CD4-positive, alpha-beta T cell treated with Interleukin-6 for 4 hours (primary cell): ENCODE data around the gene NELFCD.

ENCODE experiments used
- DNase-seq: peaks from one replicate; pipeline ENCODE4 v3.0.0-alpha.2; 2020; ENCODE audit warnings: mixed read lengths

Gene NELFCD

DNA sequence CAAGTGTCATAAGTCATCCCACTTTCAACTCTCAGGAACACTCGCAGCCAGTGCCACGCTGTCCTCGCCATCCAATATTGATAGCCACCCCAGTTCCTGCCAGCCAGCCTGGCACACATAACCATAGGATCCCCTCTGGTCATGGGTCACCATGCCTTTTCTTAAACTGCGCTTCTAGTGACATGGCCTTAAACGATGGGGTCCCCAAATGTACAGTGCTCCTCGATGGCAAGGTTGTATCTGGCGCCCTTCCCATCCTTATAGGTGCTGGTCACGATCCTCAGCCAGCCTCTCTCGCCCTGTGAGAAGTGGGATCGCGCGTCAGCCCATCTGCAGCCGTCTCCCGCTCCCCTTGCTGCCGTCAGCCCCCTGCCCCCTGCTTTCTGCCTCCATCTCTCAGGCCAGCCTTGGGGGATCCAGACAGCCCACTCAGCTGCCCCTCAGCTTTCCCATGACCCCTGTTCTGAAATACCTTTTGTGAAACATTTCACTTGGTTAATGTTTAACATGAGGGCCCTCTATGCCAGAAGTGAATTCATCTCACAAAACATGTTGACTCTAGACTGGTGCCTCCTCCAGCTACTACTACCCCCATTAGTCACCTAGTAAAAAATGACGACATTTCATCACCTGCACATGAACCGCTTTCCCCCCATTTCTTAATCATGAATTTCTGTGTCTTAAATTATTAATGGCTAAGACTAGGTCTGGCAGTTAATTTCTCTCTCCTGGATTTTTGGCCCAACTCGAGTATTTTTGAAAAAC lies 14.6 kb downstream of the NELFCD start:
- no peak for DNase-seq

DNA sequence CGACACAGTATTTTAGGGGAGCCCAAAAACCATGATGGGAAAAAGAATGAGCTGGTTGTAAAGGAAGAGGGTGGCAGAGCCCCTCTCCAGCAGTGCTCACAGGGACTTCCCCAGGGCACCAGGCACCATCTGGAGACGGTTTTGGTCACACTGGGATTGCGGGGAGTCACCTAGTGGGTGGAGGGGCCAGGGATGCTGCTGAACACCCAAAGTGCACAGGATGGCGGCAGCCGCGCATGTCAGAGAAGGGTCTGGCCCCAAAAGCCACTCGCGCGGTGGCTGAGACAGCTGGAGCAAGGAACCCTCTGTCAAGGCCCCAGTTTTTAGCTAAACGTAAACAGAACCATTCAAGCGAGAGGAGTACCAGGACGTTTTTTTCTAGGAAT lies 15.2 kb downstream of the NELFCD start:
- DNase-seq: no peak

DNA sequence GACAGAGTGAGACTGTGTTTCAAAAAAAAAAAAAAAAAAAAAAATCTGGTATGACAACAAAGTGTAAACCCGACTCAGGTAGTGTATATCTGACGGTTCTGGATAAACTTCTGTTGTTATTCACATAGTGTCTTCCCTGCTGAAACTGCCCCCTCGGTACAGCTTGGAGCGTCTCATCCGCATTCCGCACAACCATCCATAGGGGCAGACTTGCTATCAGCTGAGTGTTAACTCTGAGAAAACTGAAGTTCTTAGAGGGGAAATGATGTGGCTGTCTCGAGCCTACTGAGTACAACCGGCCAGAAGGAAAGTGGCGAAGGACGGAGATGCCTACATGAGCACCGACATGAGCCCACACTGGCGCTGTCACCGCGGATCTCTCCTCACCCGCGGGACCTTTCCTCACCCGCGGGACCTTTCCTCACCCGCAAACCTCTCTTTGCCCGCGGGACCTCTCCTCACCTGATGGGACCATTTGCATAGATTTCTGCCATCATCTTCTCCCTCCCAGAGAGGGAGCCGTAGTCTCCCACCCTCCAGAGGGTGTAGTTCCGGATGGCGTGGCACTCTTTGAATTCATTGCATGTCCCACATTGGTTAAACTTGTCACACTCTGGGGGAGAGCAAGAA lies 16.2 kb downstream of the NELFCD start:
- no peak for DNase-seq

DNA sequence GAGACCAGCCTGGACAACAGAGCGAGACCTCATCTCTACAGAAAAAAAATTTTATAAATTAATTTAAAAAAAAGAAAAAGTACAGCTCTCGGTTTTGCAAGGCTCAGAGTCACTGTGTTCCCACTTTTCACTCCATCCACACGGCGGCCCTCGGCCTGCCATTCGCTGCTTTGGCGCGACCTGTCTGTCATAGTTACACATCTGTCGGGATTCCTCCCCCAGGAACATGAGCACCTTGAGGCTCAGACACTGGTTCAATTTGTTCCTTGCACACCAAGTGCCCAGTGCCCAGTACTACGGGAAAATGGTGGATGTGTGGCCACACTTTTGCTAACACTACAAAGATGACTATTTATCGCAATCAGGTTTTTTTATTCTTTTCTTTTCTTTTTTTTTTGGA lies 17.6 kb downstream of the NELFCD start:
- DNase-seq: no peak

DNA sequence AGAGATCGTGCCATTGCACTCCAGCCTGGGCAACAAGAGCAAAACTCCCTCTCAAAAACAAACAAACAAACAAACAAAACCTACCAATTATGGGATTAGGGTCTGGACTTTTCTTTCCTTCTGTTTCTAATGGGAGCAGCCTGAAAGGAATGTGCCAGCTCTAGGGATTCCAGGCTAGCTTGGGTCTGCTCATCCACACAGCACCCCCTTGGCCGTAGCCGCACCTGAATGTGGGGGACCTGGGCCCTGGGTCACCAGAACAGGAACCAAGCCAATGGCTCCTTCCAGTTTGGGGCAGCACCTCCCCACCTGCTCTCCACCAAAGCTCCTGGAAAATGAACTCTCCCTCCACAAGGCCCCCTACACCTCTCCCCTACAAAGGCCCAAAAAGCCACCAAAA lies 19.3 kb downstream of the NELFCD start:
- DNase-seq: no peak

DNA sequence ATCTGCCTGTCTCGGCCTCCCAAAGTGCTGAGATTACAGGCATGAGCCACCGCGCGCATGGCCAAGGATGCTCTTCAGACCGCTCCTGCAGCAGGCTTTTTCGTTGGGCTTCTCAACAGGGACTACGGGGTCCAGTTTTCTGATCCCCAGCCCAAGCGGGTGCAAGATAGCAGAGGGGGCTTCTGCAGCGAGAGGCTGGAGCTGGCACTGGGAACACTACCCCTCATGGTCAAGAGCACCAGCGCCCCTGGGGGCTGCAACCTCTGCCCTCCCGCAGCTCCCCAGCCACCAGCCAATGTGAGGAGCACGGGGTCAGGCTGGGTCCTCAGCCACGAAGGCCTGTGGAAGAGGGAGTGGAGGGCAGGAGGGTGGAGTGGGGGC lies 20.0 kb downstream of the NELFCD start:
- no peak for DNase-seq

DNA sequence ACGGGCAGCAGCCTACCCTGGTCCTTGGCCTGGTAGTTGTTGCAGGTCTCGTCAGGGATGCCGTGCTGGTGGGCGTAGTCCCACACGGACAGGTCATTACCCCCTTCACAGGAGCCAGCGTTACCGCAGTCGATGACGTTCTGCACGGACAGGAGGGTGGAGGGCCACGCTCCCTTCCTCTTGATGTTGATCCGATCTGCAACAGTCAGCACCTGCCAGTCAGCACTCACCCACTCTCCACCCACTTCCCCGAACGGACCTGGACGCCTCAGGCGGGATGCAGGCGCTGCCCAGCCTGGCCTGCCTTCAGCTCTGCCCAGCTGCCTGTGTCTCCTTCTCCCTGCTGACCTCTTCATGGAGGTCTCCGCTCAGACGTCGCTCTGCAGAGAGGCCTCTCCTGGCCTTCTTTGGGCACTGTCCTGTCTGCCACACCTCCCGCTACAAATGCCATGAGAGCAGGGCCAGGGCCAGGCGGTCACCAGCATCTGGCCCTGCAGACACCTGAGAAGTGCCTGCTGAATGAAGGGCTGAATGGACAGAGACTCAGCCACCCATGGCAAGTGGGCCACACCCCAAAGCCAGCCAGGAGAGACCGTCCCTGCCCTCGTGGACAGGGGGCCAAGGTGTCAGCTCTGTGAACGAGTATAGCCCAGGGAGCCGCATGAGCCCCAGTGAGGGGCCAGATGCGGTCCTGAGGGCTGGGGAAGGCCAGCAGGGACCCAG lies 20.6 kb downstream of the NELFCD start:
- DNase-seq: no peak

DNA sequence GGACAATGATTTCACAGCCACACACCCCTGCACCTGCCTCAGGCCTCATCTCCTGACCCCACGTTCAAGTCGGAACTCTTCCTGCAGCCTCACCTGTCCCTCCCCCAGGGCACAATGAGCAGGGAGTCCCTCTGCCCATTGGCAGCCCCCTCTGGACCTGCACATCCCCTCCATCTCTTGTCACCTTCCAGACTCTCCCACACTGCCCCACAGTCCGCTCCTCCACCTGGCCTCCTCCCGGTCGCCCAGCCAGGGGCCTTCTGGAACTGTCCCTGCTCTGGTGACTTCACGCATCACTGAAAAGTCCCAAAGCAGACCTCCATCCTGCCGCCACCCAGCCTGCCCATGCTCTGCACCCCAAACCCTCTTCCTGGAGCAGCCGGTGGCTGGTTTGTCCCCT lies 21.3 kb downstream of the NELFCD start:
- DNase-seq: no peak

DNA sequence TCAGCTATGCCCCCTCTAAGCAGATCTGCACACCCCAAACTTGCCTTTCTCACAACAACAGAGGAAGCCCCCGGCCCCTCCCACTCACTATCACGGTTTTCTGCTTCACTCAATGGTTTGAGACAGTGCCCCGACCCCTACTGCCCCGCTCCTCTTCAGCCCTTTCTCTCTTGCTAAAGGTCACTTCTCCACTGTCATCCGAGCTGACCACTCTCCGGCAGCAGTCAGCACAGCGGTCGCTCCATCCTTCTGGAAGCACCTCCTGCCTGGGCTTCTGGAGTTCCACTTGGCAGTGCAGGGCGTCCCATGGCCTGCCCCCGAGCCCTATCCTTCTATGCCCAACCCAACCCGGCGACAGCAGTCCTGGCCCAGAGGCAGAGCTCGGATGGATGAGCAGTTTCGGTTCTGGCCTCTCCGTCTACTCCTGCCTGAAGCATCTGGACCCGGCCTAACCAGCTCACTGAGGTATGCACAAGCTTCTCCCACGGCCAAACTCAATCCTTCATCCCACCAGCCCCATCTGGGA lies 21.9 kb downstream of the NELFCD start:
- no peak for DNase-seq

DNA sequence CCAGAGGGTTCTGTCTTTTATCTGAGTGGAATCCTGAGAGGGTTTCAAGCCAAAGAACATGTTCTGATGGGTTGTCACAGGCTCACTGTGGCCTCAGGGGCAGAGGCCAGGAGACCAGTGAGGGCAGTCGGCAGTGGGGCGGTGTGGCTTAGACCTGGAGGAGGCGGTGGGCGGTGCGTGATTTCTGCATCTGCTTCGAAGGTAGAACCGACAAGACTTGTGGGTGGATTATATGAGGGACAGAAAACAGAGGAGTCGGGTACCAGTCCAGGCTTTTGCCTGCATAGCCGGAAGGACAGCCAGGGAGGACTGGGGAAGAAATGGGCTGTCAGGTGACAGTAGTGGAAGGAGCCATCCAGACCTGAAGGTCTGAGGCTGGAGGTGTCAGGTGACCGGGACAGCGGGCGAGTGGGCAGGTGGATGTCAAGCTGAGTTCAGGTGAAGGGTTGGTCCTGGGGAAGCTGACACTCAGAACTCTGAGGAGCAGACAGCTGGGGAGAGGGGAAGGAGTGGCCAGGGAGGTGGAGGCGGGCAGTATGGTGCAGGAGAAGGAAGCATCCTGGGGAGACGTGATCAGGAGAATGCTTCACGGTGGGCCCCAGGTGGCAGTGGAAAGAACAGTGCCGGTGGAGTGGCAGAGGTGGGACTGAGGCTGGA lies 22.9 kb downstream of the NELFCD start:
- no peak for DNase-seq

DNA sequence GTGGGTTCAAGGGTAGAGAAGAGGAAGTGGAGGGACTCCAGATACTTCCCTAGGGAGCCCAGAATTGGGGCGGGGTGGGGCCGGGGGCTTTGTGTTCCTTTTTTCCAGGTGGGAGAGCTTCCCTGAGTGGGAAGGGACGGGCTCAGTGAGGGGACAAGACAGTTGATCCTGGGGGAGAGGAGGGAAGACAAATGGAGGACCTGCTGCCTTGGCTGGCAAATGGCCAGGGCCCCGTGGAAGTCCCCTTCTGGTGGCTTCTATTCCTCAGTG lies 23.4 kb downstream of the NELFCD start:
- DNase-seq: peak; percentile 59

DNA sequence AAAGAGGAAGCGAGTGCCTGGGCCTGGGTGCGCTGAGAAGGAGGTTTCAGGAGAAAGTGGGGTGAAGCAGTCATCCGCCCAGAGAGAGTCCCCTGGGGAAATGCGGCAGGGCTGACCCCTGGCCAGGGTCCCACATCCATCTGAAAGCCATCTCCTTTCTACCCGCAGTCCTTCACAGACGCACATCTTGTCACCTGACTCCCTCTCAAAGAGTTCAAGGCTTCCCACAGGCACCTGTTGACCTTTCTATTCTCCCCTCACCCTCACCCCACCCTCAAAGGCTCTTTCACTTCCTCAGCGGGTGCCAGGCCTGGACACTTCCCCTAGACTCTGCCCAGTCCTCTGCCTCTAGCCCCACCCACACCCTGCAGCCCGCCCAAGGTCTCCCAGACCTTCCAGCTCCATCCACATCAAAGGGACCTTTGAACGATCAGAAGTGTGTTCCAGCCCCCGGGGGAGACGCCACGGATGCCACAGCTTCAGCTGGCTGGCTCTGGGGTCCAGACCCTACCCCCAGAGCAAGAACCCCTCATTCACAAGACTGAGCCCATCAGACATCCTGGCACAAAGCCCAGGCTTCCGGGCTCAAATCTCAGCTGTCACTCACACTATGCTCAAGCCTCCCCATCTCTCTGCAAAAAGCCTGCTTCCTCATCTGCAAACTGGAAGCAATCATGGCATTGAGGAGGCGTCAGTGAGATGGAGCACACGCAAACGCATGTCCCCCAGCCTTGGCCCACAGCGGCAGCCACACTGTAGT lies 23.9 kb downstream of the NELFCD start:
- DNase-seq: peak; percentile 71

DNA sequence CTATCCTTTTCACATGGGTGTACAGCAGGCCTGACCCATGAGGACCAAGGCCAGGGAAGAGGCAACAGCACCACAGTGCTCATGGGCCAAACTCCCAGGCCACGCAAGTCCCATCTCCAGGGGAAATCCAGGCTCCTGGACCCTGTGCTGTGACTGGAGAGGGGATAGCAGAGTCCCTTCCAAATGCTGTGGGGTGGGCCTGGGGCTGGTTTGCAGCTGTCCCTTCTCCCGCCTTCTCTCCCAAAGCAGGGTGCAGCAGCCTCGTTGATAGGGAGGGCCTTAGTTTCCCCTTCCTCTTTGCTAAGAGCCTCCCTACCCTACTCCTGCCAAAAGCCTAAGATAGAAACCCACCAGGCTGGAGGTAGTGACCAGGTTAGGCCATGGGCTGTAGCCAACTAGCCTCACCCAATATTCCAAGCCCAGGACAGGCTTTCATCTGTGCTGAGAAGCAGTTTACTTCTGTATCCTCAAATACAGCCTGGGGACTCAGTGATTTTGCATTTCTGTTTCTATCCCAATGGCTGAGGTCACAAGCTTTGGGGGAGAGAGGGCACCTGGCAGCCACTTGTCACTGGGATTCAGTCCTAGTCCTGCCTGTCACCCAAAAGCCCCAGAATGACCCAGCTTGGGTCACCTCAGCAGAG lies 24.6 kb downstream of the NELFCD start:
- DNase-seq: no peak

DNA sequence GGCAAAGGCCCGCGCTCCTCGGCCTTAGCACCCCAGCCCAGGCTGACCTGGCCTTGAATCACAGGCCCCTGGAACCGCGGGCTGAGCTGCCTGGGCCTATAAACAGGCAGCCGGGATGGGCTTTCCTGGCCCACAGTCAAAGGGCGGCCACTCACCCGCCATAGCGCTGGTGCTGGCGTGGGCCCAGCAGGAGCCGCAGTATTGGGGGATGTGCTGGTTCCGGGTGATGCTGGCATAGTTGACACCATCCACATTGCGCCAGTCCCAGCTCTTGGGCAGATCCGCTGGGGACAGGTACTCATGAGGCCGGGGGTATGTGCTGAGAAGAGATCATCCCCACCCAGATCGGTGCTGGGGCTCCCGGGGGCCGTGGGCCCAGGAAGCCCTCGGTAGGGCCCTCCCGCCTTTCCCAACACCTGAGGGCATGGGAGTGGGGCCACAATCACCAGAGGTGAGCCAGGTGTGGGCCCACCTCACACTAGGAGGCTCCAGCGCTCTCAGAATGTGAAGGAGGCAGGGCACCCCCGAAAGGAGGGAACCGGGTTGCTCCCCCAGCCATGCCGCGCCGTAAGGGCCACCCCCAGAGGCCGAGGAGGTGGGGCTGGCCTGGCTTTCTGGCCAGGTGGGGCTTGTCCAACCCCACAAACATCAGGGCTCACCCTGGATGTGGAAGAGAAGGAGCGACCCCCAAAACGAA lies 25.3 kb downstream of the NELFCD start:
- DNase-seq: no peak

DNA sequence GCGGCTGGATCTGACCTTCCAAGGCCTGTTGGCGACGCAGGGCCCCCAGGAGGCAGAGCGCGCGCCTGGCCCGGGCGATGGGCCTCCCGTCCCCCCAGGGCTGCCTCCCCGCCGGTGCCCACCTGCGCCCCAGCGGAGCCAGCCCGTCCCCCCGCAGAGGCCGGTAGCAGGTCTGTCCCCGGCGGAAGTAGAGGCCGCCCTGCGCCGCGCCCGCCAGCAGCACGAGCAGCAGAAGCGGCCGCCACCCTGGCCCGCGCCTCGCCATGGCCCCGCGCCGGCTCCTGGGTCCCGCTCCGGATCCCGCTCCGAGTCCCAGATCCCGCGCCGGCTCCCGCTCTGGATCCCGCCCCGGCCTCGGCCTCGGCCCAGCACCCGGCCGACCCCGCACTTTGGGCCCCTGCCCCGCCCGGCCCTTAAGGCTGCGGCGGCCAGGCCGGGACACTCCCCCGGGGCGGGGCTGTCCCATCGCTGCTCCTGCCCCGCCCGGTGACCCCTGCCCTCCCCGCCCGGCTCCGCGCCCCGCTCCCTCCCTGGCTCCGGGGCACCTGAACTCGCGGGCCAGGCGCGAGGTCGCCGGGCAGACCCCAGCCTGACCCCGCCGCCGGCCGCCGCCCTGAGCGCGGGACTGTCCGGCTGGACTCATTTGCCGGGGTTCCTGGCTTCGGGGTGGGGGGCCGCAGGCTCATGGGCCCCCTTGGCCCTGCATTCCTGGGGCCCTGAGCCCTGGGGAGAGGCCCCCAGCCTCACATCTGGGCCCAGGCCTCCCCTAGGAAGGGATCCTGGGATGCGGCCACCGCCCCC lies 26.0 kb downstream of the NELFCD start, which contains the start of gene CTSZ:
Gene CTSZ, minus strand, starts transcription at position 391 of the 801 bp plus-strand sequence. Its CDS starts 126 bp downstream, at position 265.
- peak; percentile 59 for DNase-seq

DNA sequence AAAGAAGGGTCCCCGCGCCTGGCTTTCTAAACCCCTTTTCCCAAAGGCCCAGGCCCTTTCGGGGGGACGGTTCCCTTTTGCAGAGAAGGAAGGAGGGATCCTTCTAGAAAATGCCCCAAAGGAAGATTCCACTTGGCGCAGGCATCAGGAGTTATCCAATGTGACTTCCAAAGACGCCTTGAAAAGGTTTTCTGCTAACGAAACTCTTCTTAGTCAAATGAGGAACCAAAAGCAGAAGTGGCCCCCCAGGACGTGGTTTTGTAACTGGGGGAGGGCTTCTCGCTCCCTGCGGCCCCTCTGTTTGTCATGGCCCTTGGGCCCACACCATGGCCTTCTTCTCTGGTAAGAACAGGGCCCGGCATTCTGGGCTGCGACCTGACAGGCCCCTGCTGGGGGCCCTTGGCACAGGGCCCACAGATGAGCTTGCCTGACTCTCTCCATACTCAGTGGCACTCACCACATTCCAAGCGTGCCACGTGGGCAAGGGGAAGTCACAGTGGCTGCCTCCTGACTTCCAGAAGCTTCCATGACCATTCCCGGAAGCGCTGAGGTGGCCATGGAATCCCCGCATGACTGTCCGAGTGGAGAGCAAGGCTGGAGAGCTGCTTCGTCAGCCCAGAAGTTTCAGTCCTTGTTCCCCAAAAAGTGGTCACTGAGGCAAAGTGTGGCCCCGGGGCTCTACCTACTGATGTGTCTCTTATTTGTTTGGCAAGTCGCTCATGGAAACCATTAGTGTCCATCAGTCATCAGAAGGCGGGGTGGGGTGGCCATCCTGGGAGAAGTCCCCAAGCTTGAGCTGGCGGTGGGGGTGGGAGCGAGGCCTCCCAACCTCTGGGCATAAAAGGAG lies 26.8 kb downstream of the NELFCD start:
- no peak for DNase-seq

DNA sequence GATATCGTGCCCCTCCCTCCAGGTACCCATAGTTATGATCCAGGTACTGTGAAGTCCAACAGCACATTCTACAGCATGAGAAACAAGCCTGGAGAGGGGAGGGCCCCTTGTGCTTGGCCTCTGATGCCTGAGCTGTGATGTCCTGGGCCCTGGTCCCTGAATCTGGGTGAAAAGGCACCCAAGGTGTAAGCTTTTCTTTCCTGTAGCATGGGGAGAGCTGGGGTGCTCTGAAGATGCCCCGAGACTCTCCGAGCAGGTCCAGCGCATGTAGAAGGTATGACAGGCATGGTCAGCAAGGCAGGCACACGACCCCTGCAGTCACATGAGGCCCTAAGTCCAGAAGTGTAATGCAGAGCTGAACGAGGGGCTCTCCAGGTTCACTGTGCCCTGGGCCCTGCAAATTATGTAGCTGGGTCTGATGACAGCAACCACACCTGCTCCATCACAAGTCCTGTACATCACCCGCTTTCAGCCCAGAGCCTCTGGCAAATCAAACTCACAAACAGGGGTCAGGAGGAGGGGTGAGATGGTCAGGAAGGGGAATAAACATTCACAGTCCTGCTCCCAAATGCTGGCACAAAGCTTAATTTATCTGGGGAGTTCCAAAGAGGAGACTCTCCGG lies 27.8 kb downstream of the NELFCD start:
- DNase-seq: no peak

DNA sequence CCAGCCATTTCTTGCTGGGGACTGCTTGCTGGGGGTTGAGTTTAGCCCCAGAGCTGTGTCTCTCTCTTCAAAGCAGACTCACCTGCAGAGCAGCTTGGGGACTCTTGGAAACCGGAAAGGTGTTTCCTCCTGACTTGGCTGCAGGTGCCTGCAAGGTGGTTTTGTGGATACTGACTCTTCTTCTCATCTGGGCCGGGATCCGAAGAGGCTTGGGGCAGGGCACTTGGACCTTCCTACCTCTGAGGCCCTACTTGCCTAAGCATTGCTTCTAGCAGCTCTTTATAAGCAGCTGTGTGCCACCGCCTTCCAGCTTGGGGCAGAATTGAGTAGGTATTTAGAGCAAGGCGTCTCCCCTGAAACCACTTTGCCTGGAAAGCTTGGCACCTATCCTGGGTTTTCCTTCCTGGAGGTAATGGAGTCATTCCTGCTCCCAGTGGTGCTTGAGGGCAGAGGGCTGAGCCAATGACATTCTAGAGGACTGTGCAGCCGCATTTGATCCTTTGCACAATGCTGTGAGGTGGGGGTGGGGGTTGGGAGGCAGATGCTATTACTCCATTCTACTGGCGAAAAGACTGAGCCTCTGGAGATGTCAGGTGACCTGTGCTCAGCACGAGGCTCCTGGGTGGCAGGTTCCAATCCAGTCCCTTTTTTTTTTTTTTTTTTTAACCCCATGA lies 29.4 kb downstream of the NELFCD start:
- no peak for DNase-seq
